ENCODE data around the gene KLK11. TPM values are rescaled to one million over a fixed set of nuclear protein-coding genes. Genes with fewer than 3 reads are reported as not detected.
"Not testable (repeated sequence)": the region's sequence is repeated elsewhere in the genome, so short reads cannot be mapped to it uniquely, and the experiment has no call there.

KLK11 gene
- total RNA-seq, 1 experiment from 2014 or later, result not detected

DNA sequence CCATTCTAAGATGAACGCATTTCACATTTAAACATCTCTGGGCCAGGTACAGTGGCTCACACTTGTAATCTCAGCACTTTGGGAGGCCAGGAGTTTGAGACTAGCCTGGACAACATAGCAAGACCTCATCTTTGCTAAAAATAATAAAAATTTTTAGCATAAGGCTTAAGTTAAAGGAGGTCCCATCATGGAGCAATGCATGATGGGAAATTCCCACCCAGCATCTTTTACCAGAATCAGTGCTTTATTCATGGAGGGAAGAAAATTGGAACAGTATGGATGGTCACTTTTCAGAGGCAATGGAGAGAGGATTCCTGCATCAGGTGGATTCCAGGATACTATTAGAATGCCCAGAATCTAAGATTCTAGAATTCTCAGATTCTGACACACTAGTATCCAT lies 21.2 kb downstream of the KLK11 start:
- no peak for DNase-seq (ENCODE audit: low spot score)

DNA sequence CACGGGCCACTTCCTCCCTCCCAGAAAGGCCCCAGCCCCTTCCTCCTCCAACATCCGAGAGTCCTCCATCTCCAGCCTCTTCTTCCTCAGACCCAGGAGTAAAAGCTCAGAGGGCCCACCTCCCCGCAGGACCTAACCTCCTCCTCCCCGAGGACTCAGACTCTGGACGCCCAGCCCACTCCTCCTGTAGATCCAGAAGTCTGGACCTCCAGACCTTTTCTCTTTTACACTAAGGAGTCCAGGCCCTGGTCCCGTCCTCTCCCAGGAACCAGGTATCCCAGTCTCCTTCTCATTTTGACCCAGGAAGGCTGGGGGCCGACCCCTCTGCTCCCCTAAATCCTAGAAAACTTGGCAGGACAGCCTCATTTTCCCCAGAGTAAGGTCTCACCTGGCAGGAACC lies 23.1 kb downstream of the KLK11 start:
- no peak for DNase-seq (ENCODE audit: low spot score)

DNA sequence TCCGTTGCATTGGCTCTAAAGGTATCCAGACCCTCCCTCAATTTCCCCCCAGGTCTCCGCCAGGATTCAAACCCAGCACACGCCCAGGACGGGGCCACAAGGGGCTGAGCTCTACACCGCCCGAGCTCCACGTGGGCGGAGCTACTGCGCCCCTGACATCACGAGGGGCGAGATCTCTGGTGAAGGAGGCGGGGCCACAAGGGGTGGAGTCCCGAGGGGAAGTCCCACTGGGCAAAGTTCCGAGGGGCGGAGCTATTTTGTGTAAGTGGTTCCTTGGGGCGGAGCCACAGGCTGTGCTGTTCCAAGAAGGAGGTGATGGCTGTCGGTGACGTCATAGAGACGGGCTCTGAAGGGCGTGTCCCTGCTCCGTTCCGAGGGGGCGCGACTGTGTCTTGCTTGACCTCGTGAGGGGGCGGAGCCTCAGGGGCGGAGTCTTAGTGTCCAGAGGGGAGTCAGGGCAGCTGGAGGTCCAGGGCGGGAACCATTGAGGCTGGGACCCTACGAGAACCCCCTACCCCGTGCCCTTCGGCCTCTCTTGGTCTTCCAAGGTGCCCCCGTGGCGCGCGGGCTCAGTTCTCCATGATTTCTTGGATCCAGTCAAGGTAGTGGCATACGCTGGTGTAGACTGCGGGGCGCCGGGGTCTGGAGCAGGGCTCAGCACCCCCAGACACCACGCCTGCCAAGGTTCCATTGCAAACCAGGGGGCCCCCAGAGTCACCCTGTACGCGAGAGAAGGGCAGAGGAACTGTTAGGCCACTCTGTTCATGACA lies 23.7 kb downstream of the KLK11 start:
- no peak for DNase-seq (ENCODE audit: low spot score)

DNA sequence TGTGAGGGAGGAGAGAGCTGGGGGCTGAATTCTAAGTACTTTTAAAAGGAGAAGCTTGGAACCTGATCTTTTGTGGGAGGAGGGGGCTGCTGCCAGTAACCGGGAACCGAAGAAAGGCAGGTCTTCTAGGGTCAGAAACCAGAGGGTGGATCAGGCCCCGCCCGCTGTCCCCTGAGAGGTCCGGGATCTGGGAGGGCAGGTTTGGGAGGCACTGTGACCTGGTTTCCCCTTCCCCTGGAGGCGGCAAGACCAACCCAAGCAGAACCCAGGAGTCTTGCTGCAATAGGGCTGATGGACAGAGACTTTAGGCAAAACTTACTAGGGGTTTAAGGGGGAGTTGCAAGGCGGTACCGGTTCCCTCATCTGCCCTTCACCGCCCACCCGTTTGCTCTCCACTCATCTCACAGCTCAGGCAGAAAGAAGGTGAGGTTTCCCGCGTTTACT lies 24.3 kb downstream of the KLK11 start:
- DNase-seq (ENCODE audit: low spot score), result no peak

DNA sequence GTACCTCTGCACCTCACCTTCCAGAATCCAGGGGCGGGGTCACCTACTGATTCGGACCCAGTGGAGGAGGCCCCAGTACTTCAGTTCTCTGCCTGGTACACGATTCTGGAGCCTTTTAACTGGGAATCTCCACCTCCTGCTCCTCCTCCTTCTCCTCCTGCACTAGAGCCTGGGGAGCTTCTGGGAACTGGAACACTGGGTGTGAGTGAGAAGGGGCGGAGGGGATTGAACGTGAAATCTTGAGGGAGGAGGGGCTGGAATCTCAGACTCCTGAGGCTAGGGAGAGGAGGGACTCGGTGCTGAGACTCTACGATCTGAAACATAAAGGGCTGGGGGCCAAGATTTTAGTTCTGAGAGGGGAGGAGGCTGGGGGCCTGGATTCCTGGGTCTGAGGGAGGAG lies 24.9 kb downstream of the KLK11 start, which contains the start of gene KLK8:
KLK8 (minus strand) TSS at position 90 of the 400 bp plus-strand sequence. CDS start 437 bp downstream, outside the sequence.
- no peak for DNase-seq (ENCODE audit: low spot score)

DNA sequence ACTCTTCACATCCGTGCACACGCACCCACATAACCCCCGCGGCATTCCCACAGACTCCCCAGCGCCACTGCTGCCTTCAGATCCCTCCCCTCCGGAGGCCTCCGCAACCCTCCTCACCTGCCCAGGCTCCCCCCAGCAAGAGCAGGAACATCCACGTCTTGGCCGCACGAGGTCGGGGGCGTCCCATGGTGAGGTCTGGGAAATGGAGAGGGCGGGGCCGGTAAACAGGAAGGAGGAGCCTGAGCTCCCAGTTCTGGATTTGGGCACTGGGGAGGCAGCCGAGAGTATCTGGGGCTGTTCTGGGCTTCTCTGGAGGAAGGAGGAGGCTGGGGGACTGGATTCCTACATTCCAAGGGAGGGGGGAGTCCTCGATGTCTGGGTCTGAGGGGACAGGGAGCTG lies 25.4 kb downstream of the KLK11 start:
- DNase-seq (ENCODE audit: low spot score), result no peak

DNA sequence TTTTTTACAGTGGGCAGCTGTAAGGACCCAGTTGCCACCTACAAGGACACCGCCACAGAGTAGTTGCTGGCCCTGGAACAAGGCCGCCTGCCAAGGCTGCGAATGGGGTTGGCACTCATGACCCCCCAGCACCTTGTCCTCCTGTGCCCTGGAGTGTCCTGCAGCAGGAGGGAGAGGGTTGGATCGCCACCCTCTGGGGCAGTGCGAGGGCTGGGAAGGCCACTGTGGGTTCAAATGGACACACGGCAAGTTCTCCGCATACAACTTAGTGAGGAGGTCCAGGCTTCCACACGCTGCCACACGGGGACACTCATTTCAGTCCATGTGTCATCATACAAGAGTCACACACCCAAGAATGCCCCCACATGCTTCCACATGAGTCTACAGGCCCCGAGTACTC lies 26.0 kb downstream of the KLK11 start:
- no peak for DNase-seq (ENCODE audit: low spot score)

DNA sequence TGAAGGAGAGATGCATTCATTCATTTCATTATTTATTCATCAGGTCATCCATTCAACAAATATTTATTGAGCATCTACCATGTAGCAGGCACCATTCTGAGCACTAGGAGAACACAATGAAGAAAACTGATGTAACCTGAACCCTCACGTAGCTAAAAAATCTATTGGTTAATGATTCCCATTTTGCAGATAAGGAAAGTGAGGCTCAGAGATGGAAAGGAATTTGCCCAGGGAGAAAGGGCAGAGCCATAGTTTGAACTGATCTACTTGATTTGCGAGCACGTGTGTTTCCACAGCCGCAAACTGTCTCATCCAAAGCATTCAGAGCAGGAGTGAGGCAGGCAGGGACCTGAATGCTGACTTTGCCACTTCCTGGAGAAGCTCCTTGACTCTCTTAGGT lies 27.7 kb downstream of the KLK11 start:
- DNase-seq (ENCODE audit: low spot score), result no peak

DNA sequence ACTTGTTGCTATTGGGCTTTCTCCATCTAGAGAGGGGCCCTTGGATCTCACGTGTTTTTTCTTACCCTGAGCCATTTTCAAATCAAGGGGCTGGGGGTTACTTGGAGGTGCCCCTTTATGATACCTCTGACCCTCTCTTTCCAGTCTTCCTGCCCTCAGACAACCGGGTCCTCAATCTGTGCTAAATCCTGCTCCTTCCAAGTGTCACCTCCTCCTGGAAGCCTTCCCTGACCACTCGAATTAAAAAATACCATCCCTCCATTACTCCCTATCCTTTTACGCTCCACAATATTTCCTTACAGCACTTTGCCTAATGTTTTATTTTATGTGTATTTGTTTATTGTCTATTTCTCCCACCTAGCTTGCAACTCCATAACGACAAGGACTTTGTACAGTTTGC lies 28.4 kb downstream of the KLK11 start:
- DNase-seq (ENCODE audit: low spot score), result no peak

DNA sequence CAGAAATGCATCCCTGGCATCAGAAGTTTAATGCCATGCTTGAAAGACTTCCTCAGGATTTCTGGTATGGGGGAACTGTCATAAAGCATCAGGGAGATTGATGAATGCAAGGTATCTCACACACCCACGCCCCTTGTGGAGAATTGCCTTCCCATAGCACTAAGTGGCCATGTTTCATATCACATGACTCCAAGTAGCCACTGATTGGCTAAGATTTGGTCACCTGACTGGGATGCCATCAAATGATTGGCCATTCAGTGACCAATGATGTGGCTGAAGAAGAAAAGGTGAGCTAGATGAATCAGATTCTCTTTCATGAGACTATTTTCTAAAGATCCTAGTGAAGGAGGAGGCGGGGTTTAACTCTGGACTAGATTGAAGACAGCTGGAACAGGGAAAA lies 32.3 kb downstream of the KLK11 start:
- DNase-seq (ENCODE audit: low spot score), result peak; percentile 33

DNA sequence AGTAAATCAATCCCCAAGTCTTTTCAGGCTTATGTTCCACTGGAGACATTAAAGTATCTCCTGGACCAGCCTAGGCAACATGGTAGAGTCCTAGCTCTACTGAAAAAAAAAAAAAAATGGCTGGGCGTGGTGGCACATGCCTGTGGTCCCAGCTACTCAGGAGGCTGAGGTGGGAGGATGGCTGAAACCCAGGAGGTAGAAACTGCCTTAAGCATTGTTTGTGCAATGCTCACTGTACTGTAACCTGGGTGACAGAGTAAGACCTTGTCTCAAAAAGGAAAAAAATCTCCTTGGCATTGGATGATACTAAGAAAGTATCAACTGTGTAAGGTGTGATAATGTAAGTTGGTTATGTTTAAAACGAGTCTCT lies 33.8 kb downstream of the KLK11 start:
- no peak for DNase-seq (ENCODE audit: low spot score)

DNA sequence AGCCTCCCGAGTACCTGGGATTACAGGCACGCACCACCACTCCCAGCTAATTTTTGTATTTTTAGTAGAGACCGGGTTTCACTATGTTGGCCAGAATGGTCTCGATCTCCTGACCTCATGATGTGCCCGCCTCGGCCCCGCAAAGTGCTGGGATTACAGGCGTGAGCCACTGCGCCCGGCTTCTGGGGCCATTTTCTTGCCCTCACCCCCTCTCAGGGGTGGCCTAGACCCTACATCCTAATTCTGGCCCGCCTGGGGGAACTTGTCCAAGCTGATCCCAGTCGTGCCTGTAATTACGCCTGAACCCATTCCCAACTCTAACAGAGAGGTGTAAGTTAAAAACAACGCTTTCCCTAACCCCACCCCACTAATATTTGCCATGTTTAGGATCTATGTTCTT lies 42.0 kb downstream of the KLK11 start:
- not testable (repeated sequence) for DNase-seq (ENCODE audit: low spot score)

DNA sequence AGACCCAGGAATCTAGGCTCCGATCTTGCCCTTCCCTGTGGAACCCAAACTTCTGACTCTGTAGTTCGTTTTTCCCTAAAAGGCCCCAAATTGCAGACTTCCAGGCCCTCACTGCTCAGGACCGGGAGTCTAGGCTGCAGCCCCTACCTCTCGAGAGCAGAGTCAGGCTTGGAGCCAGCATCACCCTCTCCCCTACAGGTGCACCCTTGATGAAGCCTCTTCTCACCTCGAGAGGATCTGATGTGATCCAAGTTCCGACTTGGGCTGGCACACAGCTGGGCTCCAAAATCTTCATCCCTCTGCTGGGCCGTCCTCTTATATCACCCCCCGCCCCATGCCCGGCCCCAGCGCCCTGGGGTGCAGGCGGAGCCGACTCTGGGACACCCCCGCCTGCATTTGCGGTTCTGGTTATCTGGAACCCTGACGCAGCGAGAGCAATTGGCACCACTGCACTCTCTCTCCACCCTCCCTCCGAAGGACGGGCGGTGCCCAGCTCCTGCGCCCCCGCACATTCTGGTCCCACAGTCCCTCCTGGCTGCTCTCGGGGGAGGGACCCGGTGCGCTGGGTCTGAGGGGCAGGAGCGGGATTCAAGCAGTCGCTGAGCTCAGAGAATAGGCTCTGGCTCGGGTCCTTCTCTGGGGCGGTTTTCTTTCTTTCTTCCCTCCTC lies 42.7 kb downstream of the KLK11 start, which contains the start of gene KLK7:
KLK7 (minus strand) TSS at position 293 of the 668 bp plus-strand sequence. CDS start 1,518 bp downstream, outside the sequence.
- no peak for DNase-seq (ENCODE audit: low spot score)

DNA sequence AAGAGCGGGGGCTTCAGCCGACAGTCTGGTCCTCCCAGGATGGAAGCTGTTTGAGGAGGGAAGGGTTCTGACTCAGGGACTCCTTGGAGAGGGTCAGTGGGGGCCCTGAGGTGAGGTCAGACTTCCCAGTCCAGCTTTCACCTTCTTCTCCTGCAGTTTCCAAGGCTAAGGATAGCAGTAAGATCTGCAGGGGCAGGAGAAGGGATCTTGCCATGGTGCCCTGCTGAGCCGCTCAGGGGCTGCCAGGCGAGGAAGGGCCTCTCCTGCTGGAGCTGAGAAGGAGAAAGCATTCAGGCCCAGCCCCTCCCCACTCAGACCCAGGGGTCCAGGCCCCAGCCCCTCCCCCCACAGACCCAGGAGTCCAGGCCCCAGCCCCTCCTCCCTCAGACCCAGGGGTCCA lies 44.2 kb downstream of the KLK11 start:
- DNase-seq (ENCODE audit: low spot score), result no peak

DNA sequence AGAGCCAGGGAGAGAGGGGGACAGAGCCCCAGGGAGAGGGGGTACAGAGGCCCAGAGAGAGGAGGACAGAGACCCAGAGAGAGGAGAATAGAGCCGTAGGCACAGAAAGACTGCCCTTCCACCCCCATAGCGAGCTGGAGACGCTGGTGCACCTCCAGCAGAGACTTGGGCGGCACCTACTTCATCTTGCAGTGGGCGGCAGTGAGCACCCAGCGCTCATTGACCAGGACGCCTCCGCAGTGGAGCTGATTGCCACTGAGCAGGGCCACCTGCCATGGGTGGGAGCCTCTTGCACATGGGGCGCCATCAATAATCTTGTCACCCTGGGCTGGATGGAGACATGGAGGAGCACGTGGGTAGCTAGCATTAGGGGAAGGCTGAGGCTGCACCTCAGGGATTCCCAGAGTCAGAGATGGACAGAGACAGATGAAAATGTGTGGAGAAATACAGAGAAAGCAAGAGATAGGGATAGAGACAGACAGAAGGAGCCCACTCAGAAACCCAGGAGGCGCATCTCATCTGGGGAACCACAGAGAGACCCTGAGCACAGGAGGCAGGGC lies 44.7 kb downstream of the KLK11 start:
- DNase-seq (ENCODE audit: low spot score), result no peak

DNA sequence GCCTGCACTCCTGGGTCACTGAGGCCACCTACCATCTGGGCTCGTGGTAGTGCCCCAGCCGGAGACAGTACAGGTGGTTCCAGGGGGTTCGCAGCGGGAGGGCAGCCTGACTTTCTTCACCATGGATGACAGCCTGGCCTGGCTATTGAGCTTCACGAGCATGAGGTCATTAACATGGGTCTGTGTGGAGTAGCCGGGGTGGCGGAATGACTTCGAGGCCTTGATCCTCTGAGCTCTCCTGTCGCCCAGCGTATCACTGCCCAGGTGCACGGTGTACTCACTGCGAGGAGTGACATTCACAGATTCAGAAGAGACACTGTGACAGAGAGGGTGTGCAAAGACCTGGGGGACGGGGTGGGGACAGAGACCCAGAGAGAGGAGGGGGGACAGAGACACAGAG lies 46.2 kb downstream of the KLK11 start:
- no peak for DNase-seq (ENCODE audit: low spot score)

DNA sequence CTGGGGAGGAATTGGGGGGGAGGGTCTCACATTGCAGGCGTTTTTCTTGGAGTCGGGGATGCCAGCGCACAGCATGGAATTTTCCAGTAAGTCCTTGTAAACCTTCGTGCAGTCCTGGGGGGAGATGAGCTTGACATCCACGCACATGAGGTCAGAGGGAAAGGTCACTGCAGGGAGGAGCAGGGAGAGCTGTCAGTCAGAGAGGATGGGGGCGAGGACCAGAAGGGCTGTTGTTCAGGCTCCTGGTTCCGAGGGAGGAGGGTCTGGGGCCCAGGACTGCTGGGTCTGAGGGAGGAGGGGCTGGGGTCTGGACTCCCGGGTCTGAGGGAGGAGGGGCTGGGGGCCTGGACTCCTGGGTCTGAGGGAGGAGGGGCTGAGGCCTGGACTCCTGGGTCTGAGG lies 46.7 kb downstream of the KLK11 start:
- no peak for DNase-seq (ENCODE audit: low spot score)

DNA sequence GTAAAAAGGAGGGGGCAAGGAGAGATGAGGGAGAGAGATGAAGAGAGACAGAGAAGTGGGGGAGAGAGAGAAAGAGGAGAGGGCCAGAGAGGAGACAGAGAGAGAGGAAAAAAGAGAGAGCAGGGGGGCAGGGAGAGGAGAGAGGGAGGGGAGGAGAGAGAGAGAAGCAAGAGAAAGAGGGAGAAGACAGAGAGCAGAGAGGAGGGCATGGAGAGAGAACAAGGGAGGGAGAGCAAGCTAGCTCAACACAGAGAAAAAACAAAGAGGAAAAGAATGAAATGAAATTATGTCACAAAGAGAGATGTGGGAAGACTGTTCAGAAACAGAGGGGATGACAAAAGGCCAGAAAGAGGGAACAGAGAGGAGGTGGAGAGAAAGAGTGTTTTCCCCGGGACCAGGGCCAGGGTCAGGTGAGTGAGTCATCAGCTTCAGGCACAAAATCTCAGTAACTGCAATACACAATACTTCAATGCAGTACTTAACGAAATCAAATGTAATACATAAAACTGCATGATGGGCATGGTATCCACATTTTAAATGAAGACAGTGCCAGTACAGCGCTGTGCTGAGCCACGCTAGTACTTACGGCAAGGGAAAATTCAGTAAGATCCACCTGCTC lies 47.5 kb downstream of the KLK11 start:
- no peak for DNase-seq (ENCODE audit: low spot score)

DNA sequence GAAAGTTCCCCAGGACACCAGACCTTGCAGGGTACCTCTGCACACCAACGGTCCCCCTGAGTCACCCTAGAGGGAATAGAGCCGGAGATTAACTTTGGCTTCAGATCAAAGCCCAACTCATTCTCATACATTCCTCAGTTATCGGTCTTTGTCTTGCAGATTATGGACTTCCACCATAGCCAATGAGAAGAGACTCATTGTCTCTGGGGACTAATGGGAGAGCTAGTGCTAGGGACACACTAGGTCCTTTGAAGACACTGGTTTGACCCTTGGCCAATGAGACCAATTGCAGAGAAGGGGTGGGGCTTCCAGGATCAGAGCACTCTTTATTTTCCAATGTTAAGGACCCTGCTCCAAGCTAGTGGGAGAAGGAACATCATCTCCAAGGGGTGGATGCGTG lies 48.8 kb downstream of the KLK11 start:
- no peak for DNase-seq (ENCODE audit: low spot score)

DNA sequence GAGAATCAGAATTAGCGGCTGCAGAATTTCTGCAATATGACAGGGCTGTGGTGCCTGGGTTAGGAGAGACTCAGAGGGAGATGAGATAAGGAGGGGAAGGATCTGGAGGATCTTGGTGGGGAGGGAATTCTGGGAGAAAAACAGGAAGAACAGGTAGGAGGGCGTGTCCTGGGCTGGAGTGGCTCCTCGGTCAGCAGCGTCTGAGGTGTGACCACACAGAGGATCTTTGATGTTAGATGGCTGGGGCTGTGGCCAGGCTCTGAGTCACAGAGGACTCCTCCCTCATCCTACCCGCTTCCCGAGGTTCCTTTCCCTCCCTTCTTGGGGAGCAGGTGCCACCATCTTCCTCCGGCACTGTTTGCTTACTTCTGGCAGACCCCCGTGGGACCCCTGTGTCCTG lies 50.6 kb downstream of the KLK11 start:
- DNase-seq (ENCODE audit: low spot score), result peak; percentile 62

DNA sequence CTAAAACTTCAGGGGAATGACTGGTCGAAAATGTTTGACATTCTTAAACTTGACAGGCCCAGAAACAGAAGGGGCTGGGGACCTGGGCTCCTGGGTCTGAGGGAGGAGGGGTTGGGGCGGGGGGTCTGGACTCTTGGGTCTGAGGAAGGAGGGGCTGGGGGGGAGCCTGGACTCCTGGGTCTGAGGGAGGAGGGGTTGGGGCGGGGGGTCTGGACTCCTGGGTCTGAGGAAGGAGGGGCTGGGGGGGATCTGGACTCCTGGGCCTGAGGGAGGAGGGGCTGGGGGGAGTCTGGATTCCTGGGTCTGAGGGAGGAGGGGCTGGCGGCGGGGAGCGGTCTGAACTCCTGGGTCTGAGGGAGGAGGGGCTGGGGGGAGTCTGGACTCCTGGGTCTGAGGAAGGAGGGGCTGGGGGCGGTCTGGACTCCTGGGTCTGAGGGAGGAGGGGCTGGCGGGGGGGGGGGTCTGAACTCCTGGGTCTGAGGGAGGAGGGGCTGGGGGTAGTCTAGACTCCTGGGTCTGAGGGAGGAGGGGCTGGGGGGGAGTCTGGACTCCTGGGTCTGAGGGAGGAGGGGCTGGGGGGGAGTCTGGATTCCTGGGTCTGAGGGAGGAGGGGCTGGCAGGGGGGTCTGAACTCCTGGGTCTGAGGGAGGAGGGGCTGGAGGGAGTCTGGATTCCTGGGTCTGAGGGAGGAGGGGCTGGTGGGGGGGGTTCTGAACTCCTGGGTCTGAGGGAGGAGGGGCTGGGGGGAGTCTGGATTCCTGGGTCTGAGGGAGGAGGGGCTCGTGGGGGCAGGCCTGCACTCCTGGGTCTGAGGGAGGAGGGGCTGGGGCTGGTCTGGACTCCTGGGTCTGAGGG lies 51.5 kb downstream of the KLK11 start:
- no peak for DNase-seq (ENCODE audit: low spot score)
